IMR-90 (cell line): ENCODE measurements around the gene SPATA46. TPM values are rescaled to one million over a fixed set of nuclear protein-coding genes. Genes with fewer than 3 reads are reported as not detected.

Experiments
- ATAC-seq: fragments of 200-7000 bp; cut with Tn5 transposase; 2 replicates; pipeline ENCODE4 v1.9.1; 2020; ENCODE audit warnings: low read depth, mild to moderate bottlenecking, moderate library complexity
- BruUV-seq: library from RNA; stranded (reverse); fragments of 400-500 nt; replicated peaks from 2 replicates; lab custom pipeline; 2021; lab: Mats Ljungman, UMichigan
- CTCF ChIA-PET: fragments of 300-600 bp; formaldehyde crosslinking; extraction: SDS; loops from one replicate; lab custom pipeline; 2021; ENCODE audit warnings: antibody characterized with exemption; lab: Yijun Ruan, JAX
- POLR2A ChIA-PET: fragments of 300-600 bp; sonication (Branson Sonifier 250); formaldehyde crosslinking; loops from one replicate; lab custom pipeline; 2022; ENCODE audit warnings: antibody characterized with exemption; ENCODE audit not compliant: unreplicated experiment; lab: Charles Lee
- DNase-seq: peaks from one replicate; pipeline ENCODE4 v3.0.0; 2013
- H2AFZ ChIP-seq: replicated peaks from 2 replicates; pipeline ENCODE3; 2013; ENCODE audit warnings: low read length, mild to moderate bottlenecking; ENCODE audit not compliant: poor library complexity
- H2AK5ac ChIP-seq: 2 replicates; pipeline ENCODE4 v1.6.1; 2013; ENCODE audit warnings: low read depth, low read length, inconsistent platforms
- H2AK9ac ChIP-seq: replicated peaks from 2 replicates; pipeline ENCODE3; 2013; ENCODE audit warnings: mild to moderate bottlenecking, low read depth, low read length, moderate library complexity; ENCODE audit not compliant: poor library complexity
- H2BK120ac ChIP-seq: 2 replicates; pipeline ENCODE4 v1.6.1; 2013; ENCODE audit warnings: low read depth, low read length, inconsistent platforms
- H2BK15ac ChIP-seq: 3 replicates; pipeline ENCODE4 v1.6.1; 2013; ENCODE audit warnings: low read depth, low read length, inconsistent platforms
- H2BK20ac ChIP-seq: 2 replicates; pipeline ENCODE4 v1.6.1; 2013; ENCODE audit warnings: low read depth, mild to moderate bottlenecking, inconsistent platforms, low read length, moderate library complexity
- H2BK5ac ChIP-seq: 2 replicates; pipeline ENCODE4 v1.6.1; 2013; ENCODE audit warnings: mild to moderate bottlenecking, low read depth, low read length, inconsistent platforms; ENCODE audit not compliant: poor library complexity, severe bottlenecking
- H3K14ac ChIP-seq: replicated peaks from 2 replicates; pipeline ENCODE4 v1.6.1; 2013; ENCODE audit warnings: low read depth, low read length, inconsistent platforms
- H3K18ac ChIP-seq: 2 replicates; pipeline ENCODE4 v1.6.1; 2013; ENCODE audit warnings: low read depth, low read length, control low read depth
- H3K23ac ChIP-seq: 2 replicates; pipeline ENCODE4 v1.6.1; 2013; ENCODE audit warnings: low read depth, low read length, inconsistent platforms
- H3K27ac ChIP-seq: 2 replicates; pipeline ENCODE4 v1.5.1; 2013; ENCODE audit warnings: mild to moderate bottlenecking, control low read depth, low read length; ENCODE audit not compliant: insufficient read depth
- H3K27me3 ChIP-seq: 2 replicates; pipeline ENCODE4 v1.6.1; 2013; ENCODE audit warnings: low read length; ENCODE audit not compliant: control insufficient read depth, insufficient read depth
- H3K36me3 ChIP-seq: 2 replicates; pipeline ENCODE4 v1.6.1; 2013; ENCODE audit warnings: low read length, mixed read lengths; ENCODE audit not compliant: control insufficient read depth, insufficient read depth
- H3K4ac ChIP-seq: 2 replicates; pipeline ENCODE4 v1.6.1; 2013; ENCODE audit warnings: low read depth, low read length, inconsistent platforms
- H3K4me1 ChIP-seq: 2 replicates; pipeline ENCODE4 v1.6.1; 2013; ENCODE audit warnings: low read length, mixed read lengths; ENCODE audit not compliant: control insufficient read depth, insufficient read depth
- H3K4me2 ChIP-seq: 2 replicates; pipeline ENCODE4 v1.6.1; 2013; ENCODE audit warnings: low read depth, mild to moderate bottlenecking, control low read depth, low read length, moderate library complexity
- H3K4me3 ChIP-seq: 2 replicates; pipeline ENCODE4 v1.5.1; 2013; ENCODE audit warnings: low read depth, mild to moderate bottlenecking, control low read depth, low read length, moderate library complexity; ENCODE audit not compliant: insufficient read depth
- H3K56ac ChIP-seq: 2 replicates; pipeline ENCODE4 v1.6.1; 2013; ENCODE audit warnings: low read length, inconsistent platforms; ENCODE audit not compliant: insufficient read depth; ENCODE audit errors: extremely low read depth
- H3K79me1 ChIP-seq, 2 experiments: 2 replicates each; pipeline ENCODE4 v1.6.1; 2013; ENCODE audit warnings: low read length in 2 of 2, inconsistent platforms in 1 of 2, low read depth in 1 of 2
- H3K9ac ChIP-seq: 2 replicates; pipeline ENCODE4 v1.6.1; 2013; ENCODE audit warnings: low read depth, low read length, control low read depth
- H3K9me1 ChIP-seq: 2 replicates; pipeline ENCODE4 v1.6.1; 2013; ENCODE audit warnings: low read length, inconsistent platforms; ENCODE audit not compliant: insufficient read depth
- H3K9me3 ChIP-seq: 2 replicates; pipeline ENCODE4 v1.6.1; 2013; ENCODE audit warnings: low read length; ENCODE audit not compliant: control insufficient read depth, insufficient read depth
- H4K20me1 ChIP-seq: 2 replicates; pipeline ENCODE4 v1.6.1; 2013; ENCODE audit warnings: low read length, inconsistent platforms; ENCODE audit not compliant: insufficient read depth
- H4K5ac ChIP-seq: 2 replicates; pipeline ENCODE4 v1.6.1; 2013; ENCODE audit warnings: mild to moderate bottlenecking, low read depth, low read length, control low read depth
- H4K8ac ChIP-seq, 2 experiments: 2 replicates each; pipeline ENCODE4 v1.6.1; 2013; ENCODE audit warnings: low read depth in 2 of 2, low read length in 2 of 2, control low read depth in 1 of 2, inconsistent platforms in 1 of 2
- H4K91ac ChIP-seq: 2 replicates; pipeline ENCODE4 v1.6.1; 2013; ENCODE audit warnings: low read depth, low read length, inconsistent platforms; ENCODE audit not compliant: insufficient read depth
- BHLHE40 ChIP-seq: fragments of 150-350 bp; IDR thresholded peaks from 2 replicates; pipeline ENCODE4 v1.6.1; 2016; ENCODE audit warnings: mild to moderate bottlenecking, low read depth, low read length
- CHD1 ChIP-seq: IDR thresholded peaks from 2 replicates; pipeline ENCODE4 v1.6.1; 2012; ENCODE audit warnings: low read depth, low read length, improper control_type of control experiment
- FOS ChIP-seq: fragments of 150-350 bp; IDR thresholded peaks from 2 replicates; pipeline ENCODE4 v1.6.1; 2016; ENCODE audit warnings: low read depth, low read length
- MAFK ChIP-seq: IDR thresholded peaks from 2 replicates; pipeline ENCODE4 v1.6.1; 2012; ENCODE audit warnings: low read depth, low read length, improper control_type of control experiment
- MAZ ChIP-seq: IDR thresholded peaks from 2 replicates; pipeline ENCODE4 v1.6.1; 2012; ENCODE audit warnings: low read depth, mild to moderate bottlenecking, low read length, improper control_type of control experiment, moderate library complexity, borderline replicate concordance
- NFE2L2 ChIP-seq: fragments of 150-350 bp; IDR thresholded peaks from 2 replicates; pipeline ENCODE4 v1.6.1; 2016; ENCODE audit warnings: low read depth, mild to moderate bottlenecking, low read length
- POLR2A ChIP-seq: IDR thresholded peaks from 2 replicates; pipeline ENCODE4 v1.6.1; 2012; ENCODE audit warnings: mild to moderate bottlenecking, low read depth, low read length
- RAD21 ChIP-seq: IDR thresholded peaks from 2 replicates; pipeline ENCODE4 v1.6.1; 2012; ENCODE audit warnings: low read length, improper control_type of control experiment
- RFX5 ChIP-seq: IDR thresholded peaks from 2 replicates; pipeline ENCODE4 v1.8.0; 2012; ENCODE audit warnings: low read depth, mild to moderate bottlenecking, low read length, moderate library complexity
- SMC3 ChIP-seq: fragments of 150-350 bp; IDR thresholded peaks from 2 replicates; pipeline ENCODE4 v1.6.1; 2016; ENCODE audit warnings: low read depth, mild to moderate bottlenecking, antibody characterized with exemption, low read length, moderate library complexity
- WGBS, 2 experiments: methylation state at CpG; one replicate each; pipeline versions ENCODE4 v1.1.5 to v1.1.7; 2013; ENCODE audit warnings: missing lambda C conversion rate in 2 of 2; ENCODE audit not compliant: insufficient read length in 1 of 2; ENCODE audit errors: extremely low coverage in 2 of 2; 5-methylcytosine and 5-hydroxymethylcytosine counted together
- dilution Hi-C: fragments of 300-500 bp; cut with HindIII; formaldehyde crosslinking; loops from one replicate; pipeline ENCODE4 v1.14.3; 2018; ENCODE audit warnings: low sequenced_read_pairs; ENCODE audit not compliant: unreplicated experiment
- in situ Hi-C: fragments of 300-500 bp; cut with MboI; formaldehyde crosslinking; loops from 3 replicates; pipeline ENCODE4 v1.14.3; 2019; ENCODE audit warnings: low sequenced_read_pairs, inconsistent platforms, mixed read lengths
- intact Hi-C: fragments of 100-400 bp; cut with micrococcal nuclease; formaldehyde crosslinking; loops from 2 replicates; pipeline ENCODE4 v1.10.0; 2022
- polyA plus RNA-seq, 3 experiments: library from polyadenylated mRNA; depleted of rRNA; stranded (reverse); fragments of >200 nt; gene quantifications; 2 replicates each; pipeline ENCODE4 v1.2.3, GENCODE V29; 2012; ENCODE audit warnings: low replicate concordance in 1 of 3
- total RNA-seq: library from RNA; depleted of rRNA; stranded (reverse); fragments of >200 nt; gene quantifications from 2 replicates; pipeline ENCODE4 v1.2.3, GENCODE V29; 2012
- TF ChIP-seq, protein P1 (sequence below): fragments of 150-350 bp; IDR thresholded peaks from 2 replicates; pipeline ENCODE4 v1.6.1; 2017; ENCODE audit warnings: mild to moderate bottlenecking, antibody characterized with exemption, low read length, low read depth

The SPATA46 gene
- total and polyA plus RNA-seq, 2 of the 4 experiments (the other 2 are of a cell fraction): not detected

DNA sequence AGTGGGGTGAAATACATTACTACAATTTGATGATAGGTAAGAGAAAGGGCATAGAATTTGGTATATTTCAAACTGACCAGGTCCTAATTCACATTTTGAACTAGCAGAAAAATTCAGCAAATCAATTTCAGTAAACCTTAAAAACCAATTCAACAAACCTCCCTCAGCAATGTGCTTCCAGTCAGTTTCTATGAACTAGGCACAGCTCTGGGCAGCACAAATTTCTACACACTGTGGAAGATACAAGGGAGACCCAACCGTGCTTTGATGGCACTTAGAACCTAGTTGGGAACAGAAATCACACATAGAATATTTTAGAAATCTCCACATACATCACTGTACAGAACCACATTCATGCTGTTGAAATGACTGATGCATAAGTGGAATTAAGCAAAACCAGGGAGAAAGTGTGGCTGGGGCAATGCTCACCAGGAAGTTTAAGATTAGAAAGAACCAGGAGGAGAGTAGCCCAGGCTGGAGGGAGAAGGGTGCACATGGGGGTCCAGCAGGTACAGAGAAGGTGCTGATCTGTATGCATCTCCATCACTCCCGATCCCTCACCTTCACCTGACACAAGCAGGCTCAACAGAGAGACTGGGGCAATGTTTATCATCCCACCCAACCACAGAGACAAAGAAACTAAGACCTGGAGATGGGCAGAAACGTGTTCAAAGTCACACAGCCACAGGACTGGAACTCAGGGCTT, 19.7 kb upstream of the SPATA46 start:
- Histone ChIP-seq H3K14ac (no peak overlapping the region), H3K27ac (no peak overlapping the region), H2AK9ac (no peak overlapping the region), H3K23ac (no peak overlapping the region), H3K4me3 (no peak overlapping the region), H4K91ac (no peak overlapping the region), H3K4me2 (no peak overlapping the region), H3K18ac (no peak overlapping the region), H3K4ac (no peak overlapping the region), H3K4me1 (no peaks in the 10 kb centered on the region), H4K8ac (no peak overlapping the region), H3K36me3 (no peaks in the 10 kb centered on the region), H2BK120ac (no peak overlapping the region), H3K79me1 (no peaks in the 10 kb centered on the region), H2BK5ac (no peak overlapping the region), H3K9me3 (no peaks in the 10 kb centered on the region), H2AK5ac (no peak overlapping the region), H3K56ac (no peak overlapping the region), H3K27me3 (peaks cover 37% of the 10 kb centered on the region), H2AFZ (no peak overlapping the region), H2BK15ac (no peak overlapping the region), H2BK20ac (no peak overlapping the region), H4K5ac (no peak overlapping the region), H3K9ac (no peak overlapping the region), H3K9me1 (no peaks in the 10 kb centered on the region), H4K20me1 (no peaks in the 10 kb centered on the region)
- ATAC-seq (no peak), DNase-seq (no peak)
- ChIA-PET POLR2A (no interaction called here), CTCF (interaction anchor here (0.6 kb wide), 1 partner anchor 933 kb away, joined by 3 read pairs; no protein-coding TSS in a partner anchor)
- TF ChIP-seq RFX5: no peak
- no peak for TF ChIP-seq FOS
- TF ChIP-seq NFE2L2: no peak
- TF ChIP-seq SMC3: no peak
- TF ChIP-seq MAZ: no peak
- TF ChIP-seq CHD1: no peak
- TF ChIP-seq MAFK: no peak
- TF ChIP-seq POLR2A: no peak
- TF ChIP-seq RAD21: no peak
- TF ChIP-seq BHLHE40: no peak
- TF ChIP-seq, protein P1, sequence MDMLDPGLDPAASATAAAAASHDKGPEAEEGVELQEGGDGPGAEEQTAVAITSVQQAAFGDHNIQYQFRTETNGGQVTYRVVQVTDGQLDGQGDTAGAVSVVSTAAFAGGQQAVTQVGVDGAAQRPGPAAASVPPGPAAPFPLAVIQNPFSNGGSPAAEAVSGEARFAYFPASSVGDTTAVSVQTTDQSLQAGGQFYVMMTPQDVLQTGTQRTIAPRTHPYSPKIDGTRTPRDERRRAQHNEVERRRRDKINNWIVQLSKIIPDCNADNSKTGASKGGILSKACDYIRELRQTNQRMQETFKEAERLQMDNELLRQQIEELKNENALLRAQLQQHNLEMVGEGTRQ: no peak
- BruUV-seq: no TSS peak
- intact Hi-C loops (loop anchor here (10.0 kb wide), 1 partner anchor 602 kb away; no protein-coding TSS in a partner anchor), dilution Hi-C loops (no loop called here), in situ Hi-C loops (loop anchor here (25.0 kb wide), 1 partner anchor 609 kb away; no protein-coding TSS in a partner anchor)
- no CpG with 5 or more reads among the region's 3 CpGs for WGBS, 2 experiments
